ENCODE results near the gene MYH14. TPM values are rescaled to one million over a fixed set of nuclear protein-coding genes. Genes with fewer than 3 reads are reported as not detected.

Gene MYH14
- total RNA-seq, 2 donors from 2014 or later: 27.0 to 31.5 TPM

DNA sequence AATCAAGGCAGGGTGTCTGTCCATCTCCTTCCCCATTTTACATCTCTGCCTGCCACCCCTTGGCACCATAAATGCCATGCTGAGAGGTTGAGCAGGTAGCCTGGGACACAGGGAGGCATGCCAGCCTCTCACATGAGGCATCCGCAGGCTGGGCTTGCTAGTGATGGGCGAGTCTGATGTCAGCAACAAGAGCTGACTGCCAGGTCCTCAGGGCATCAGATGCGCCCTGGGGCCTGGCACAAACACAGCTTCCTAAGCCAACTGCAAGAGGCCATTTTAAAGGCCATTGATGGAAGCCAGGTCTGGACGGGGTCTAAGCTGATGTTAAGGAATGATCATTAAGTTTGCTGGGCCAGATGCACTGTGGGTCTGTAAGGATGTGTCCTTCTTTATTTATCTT, 34.6 kb downstream of the MYH14 start:
- no peak for DNase-seq (ENCODE audit: low spot score)
- H3K4me1 ChIP-seq (replicated peaks): no peaks in the 10 kb centered on the region
- intact Hi-C loops (cut with DNase I): no loop called here
- no peaks in the 10 kb centered on the region for H3K27me3 ChIP-seq (replicated peaks; ENCODE audit: insufficient read depth)
- no peaks in the 10 kb centered on the region for H3K36me3 ChIP-seq
- TF ChIP-seq CTCF (IDR thresholded peaks at IDR 0.05): no peak
- TF ChIP-seq POLR2AphosphoS5 (IDR thresholded peaks at IDR 0.05): no peak
- TF ChIP-seq POLR2A (IDR thresholded peaks at IDR 0.05): no peak
- WGBS: 90% methylated on average over 4 of the region's 4 CpGs
- no peaks in the 10 kb centered on the region for H3K9me3 ChIP-seq
- H3K27ac ChIP-seq: no peak overlapping the region
- no peak overlapping the region for H3K4me3 ChIP-seq

DNA sequence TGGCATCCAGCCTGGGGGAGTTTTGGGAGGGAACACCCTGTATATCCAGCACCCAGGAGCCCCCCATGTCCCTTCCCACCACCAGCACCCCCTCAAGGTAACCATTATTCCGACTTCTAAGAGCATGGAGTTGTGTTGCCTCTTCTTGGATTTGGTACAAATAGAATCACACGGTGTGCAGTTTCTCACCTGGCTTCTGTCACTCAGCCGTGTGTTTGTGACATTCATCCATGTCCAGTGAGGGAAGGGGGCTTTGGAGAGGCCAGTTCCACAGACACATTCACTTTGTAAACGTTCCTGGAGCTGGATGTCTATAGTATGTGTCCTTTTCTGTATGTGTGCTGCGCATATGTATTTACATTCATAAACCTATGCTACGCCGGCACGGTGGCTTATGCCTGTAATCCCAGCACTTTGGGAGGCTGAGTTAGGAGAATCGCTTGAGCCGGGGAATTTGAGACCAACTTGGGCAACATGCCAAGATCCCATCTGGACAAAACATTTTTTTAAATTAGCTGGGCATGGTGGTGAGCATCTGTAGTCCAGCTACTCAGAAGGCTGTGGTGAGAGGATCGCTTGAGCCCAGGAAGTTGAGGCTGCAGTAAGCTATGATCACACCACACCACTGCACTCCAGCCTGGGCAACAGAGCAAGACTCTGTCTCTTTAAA, 36.6 kb downstream of the MYH14 start:
- WGBS: 82% methylated on average over 11 of the region's 11 CpGs
- DNase-seq (ENCODE audit: low spot score): no peak
- no peaks in the 10 kb centered on the region for H3K4me1 ChIP-seq (replicated peaks)
- TF ChIP-seq POLR2AphosphoS5 (IDR thresholded peaks at IDR 0.05) (no peak), CTCF (IDR thresholded peaks at IDR 0.05) (no peak), POLR2A (IDR thresholded peaks at IDR 0.05) (no peak)
- no peaks in the 10 kb centered on the region for H3K36me3 ChIP-seq
- H3K27ac ChIP-seq: no peak overlapping the region
- H3K4me3 ChIP-seq: no peak overlapping the region
- no peaks in the 10 kb centered on the region for H3K9me3 ChIP-seq
- intact Hi-C loops (cut with DNase I): no loop called here
- no peaks in the 10 kb centered on the region for H3K27me3 ChIP-seq (replicated peaks; ENCODE audit: insufficient read depth)

GRCh38 chr19:50242581-50242980, 39.2 kb downstream of the MYH14 start:
- Histone ChIP-seq H3K4me1 (replicated peaks) (no peaks in the 10 kb centered on the region), H3K36me3 (no peaks in the 10 kb centered on the region), H3K4me3 (no peak overlapping the region), H3K27me3 (replicated peaks; ENCODE audit: insufficient read depth) (no peaks in the 10 kb centered on the region), H3K27ac (no peak overlapping the region), H3K9me3 (no peaks in the 10 kb centered on the region)
- TF ChIP-seq CTCF (IDR thresholded peaks at IDR 0.05): no peak
- no peak for TF ChIP-seq POLR2A (IDR thresholded peaks at IDR 0.05)
- no peak for TF ChIP-seq POLR2AphosphoS5 (IDR thresholded peaks at IDR 0.05)
- WGBS: 89% methylated on average over 6 of the region's 6 CpGs
- intact Hi-C loops (cut with DNase I): no loop called here
- DNase-seq (ENCODE audit: low spot score): no peak

GRCh38 chr19:50244695-50245094, 41.3 kb downstream of the MYH14 start:
- 69% methylated on average over 9 of the region's 9 CpGs for WGBS
- no peaks in the 10 kb centered on the region for H3K4me1 ChIP-seq (replicated peaks)
- no peaks in the 10 kb centered on the region for H3K36me3 ChIP-seq
- intact Hi-C loops (cut with DNase I): no loop called here
- TF ChIP-seq CTCF (IDR thresholded peaks at IDR 0.05) (no peak), POLR2AphosphoS5 (IDR thresholded peaks at IDR 0.05) (no peak), POLR2A (IDR thresholded peaks at IDR 0.05) (no peak)
- no peak overlapping the region for H3K4me3 ChIP-seq
- no peak overlapping the region for H3K27ac ChIP-seq
- no peak for DNase-seq (ENCODE audit: low spot score)
- no peaks in the 10 kb centered on the region for H3K27me3 ChIP-seq (replicated peaks; ENCODE audit: insufficient read depth)
- no peaks in the 10 kb centered on the region for H3K9me3 ChIP-seq

DNA sequence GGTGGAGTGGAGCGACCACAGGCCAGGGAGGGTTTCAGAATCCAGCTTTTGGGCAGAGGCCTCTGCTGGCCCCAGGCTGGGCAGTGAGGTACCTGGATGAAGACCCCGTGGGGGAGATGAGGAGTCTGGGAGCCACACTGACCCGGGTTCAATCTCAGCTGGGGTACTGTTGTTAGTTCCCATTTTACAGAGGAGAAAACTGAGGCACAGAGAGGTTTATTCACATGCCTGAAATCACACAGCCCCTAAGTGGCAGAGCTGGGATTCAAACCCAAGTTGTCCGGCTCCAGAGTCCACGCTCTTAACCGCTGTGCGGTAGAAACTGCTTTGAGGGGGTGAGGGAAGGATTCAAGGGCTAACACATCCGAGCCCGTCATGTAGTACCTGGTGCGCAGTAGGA, 45.0 kb downstream of the MYH14 start:
- Histone ChIP-seq H3K27ac (no peak overlapping the region), H3K4me1 (replicated peaks) (no peaks in the 10 kb centered on the region), H3K27me3 (replicated peaks; ENCODE audit: insufficient read depth) (no peaks in the 10 kb centered on the region), H3K36me3 (no peaks in the 10 kb centered on the region), H3K9me3 (no peaks in the 10 kb centered on the region), H3K4me3 (no peak overlapping the region)
- intact Hi-C loops (cut with DNase I): no loop called here
- no peak for DNase-seq (ENCODE audit: low spot score)
- WGBS: 96% methylated on average over 10 of the region's 10 CpGs
- TF ChIP-seq CTCF (IDR thresholded peaks at IDR 0.05) (no peak), POLR2AphosphoS5 (IDR thresholded peaks at IDR 0.05) (no peak), POLR2A (IDR thresholded peaks at IDR 0.05) (no peak)
